PC-3 (cell line): ENCODE data around the gene MRPS34. TPM values are rescaled to one million over a fixed set of nuclear protein-coding genes. Genes with fewer than 3 reads are reported as not detected.

Source experiments
- ATAC-seq: fragments of 200-7000 bp; cut with Tn5 transposase; 2 replicates; pipeline ENCODE4 v1.9.1; 2020; ENCODE audit warnings: mild to moderate bottlenecking, moderate library complexity
- BruUV-seq: library from RNA; stranded (reverse); fragments of 400-500 nt; replicated peaks from 2 replicates; lab custom pipeline; 2021; lab: Mats Ljungman, UMichigan
- CTCF ChIA-PET: fragments of 300-600 bp; sonication (Branson Sonifier 250); formaldehyde crosslinking; loops from one replicate; lab custom pipeline; 2022; ENCODE audit warnings: antibody characterized with exemption; lab: Charles Lee
- POLR2A ChIA-PET: fragments of 300-600 bp; sonication (Branson Sonifier 250); formaldehyde crosslinking; loops from one replicate; lab custom pipeline; 2022; ENCODE audit warnings: antibody characterized with exemption; ENCODE audit not compliant: unreplicated experiment; lab: Charles Lee
- DNase-seq: peaks from one replicate; pipeline ENCODE4 v3.0.0-alpha.2; 2015
- H2AFZ ChIP-seq: fragments of 300-600 bp; sonication (generic); 2 replicates; pipeline ENCODE4 v1.6.0; 2016; ENCODE audit warnings: antibody characterized with exemption, low read length
- H3F3A ChIP-seq: fragments of 300-600 bp; sonication (generic); one replicate; pipeline ENCODE4 v1.6.0; 2017; ENCODE audit warnings: antibody characterized with exemption, low read length, control low read depth, mild to moderate bottlenecking; ENCODE audit not compliant: unreplicated experiment
- H3K27ac ChIP-seq: fragments of 300-600 bp; sonication (generic); 2 replicates; pipeline ENCODE4 v1.5.1; 2016; ENCODE audit warnings: mild to moderate bottlenecking, low read length
- H3K27me3 ChIP-seq: fragments of 300-600 bp; sonication (generic); 2 replicates; pipeline ENCODE4 v1.6.1; 2016; ENCODE audit warnings: low read length, mixed read lengths
- H3K36me3 ChIP-seq: fragments of 300-600 bp; sonication (generic); 2 replicates; pipeline ENCODE4 v1.6.1; 2016; ENCODE audit warnings: low read depth, mixed run types, low read length, mixed read lengths
- H3K4me1 ChIP-seq: fragments of 300-600 bp; sonication (generic); 2 replicates; pipeline ENCODE4 v1.5.1; 2016; ENCODE audit warnings: low read length; ENCODE audit not compliant: insufficient read depth
- H3K4me2 ChIP-seq: fragments of 300-600 bp; sonication (generic); 2 replicates; pipeline ENCODE4 v1.6.0; 2016; ENCODE audit warnings: low read length
- H3K4me3 ChIP-seq: fragments of 300-600 bp; sonication (generic); 2 replicates; pipeline ENCODE4 v1.5.1; 2016; ENCODE audit warnings: mild to moderate bottlenecking, low read length, mixed read lengths
- H3K79me2 ChIP-seq: fragments of 300-600 bp; sonication (generic); 2 replicates; pipeline ENCODE4 v1.6.1; 2017; ENCODE audit warnings: low read length, mixed read lengths
- H3K9ac ChIP-seq: fragments of 300-600 bp; sonication (generic); 2 replicates; pipeline ENCODE4 v1.6.0; 2016; ENCODE audit warnings: mild to moderate bottlenecking, low read length
- H3K9me2 ChIP-seq: fragments of 300-600 bp; sonication (generic); replicated peaks from 2 replicates; pipeline ENCODE4 v1.6.1; 2016; ENCODE audit warnings: mixed run types, low read length, mixed read lengths
- H3K9me3 ChIP-seq: fragments of 300-600 bp; sonication (generic); 2 replicates; pipeline ENCODE4 v1.6.1; 2016; ENCODE audit warnings: low read length, mixed read lengths
- H4K20me1 ChIP-seq: fragments of 300-600 bp; sonication (generic); 2 replicates; pipeline ENCODE4 v1.6.1; 2016; ENCODE audit warnings: low read length, mixed read lengths
- EZH2 ChIP-seq: fragments of 300-600 bp; sonication (generic); IDR thresholded peaks from one replicate; pipeline ENCODE4 v1.6.1; 2017; ENCODE audit warnings: antibody characterized with exemption, mild to moderate bottlenecking, low read length; ENCODE audit not compliant: unreplicated experiment
- EZH2phosphoT487 ChIP-seq: fragments of 300-600 bp; sonication (generic); IDR thresholded peaks from 2 replicates; pipeline ENCODE4 v1.6.1; 2018; ENCODE audit warnings: mild to moderate bottlenecking, antibody characterized with exemption, low read length, borderline replicate concordance
- intact Hi-C: fragments of 100-400 bp; cut with micrococcal nuclease; formaldehyde crosslinking; loops from 2 replicates; pipeline ENCODE4 v1.9.0; 2023
- total RNA-seq: library from RNA; depleted of rRNA; stranded (reverse); fragments of >200 nt; gene quantifications from 2 replicates; pipeline ENCODE4 v1.2.3, GENCODE V29; 2014
- TF ChIP-seq, protein P1 (sequence below): fragments of 300-600 bp; sonication (generic); conservative IDR thresholded peaks from 2 replicates; pipeline ENCODE4 v1.5.1; 2017; ENCODE audit warnings: antibody characterized with exemption, low read depth, mild to moderate bottlenecking, low read length

Gene MRPS34
- total RNA-seq, 1 experiment from 2014 or later, result 248 TPM

DNA sequence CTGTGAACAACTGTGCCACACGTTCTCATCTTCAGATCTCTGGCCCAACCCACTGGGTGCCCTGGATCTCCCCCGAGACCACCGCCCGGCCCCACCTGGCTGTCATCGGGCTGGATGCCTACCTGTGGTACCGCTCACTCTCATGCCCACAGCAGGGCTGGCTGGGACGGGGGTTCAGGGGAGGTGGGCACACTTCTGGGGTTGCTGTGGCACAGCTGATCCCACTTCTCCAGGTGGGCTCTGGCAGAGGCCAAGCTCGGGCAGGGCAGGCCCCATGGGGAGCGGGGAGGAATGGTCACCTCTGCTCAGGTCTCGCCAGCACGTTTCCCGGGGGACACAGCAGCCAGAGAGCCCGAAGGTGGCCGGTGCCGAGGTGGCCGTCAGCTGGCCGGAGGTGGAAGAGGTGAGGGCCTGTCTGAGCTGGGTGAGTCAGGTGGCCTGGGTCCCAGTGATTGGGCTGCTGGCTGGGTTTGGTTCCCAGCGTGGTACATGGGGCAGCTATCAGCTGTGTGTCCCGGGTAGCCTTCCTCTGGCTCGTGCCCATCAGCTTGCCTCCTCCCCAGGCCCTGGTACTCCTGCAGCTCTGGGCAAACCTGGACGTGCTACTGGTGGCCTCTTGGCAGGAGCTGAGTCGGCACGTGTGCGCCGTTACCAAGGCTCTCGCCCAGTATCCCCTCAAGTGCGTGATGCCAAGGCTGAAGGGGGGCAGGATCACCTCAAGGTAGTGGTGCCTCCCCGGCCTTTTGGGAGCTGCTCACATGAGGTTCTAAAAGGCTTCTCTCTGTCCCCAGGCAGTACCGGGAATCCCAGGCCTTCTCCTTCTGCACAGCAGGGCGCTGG lies 2.3 kb upstream of the MRPS34 start:
- peaks cover 3% of the 10 kb centered on the region; the same call in 1 of the 2 replicates for H4K20me1 ChIP-seq
- peaks cover 12% of the 10 kb centered on the region; the same call in 1 of the 2 replicates for H3K4me1 ChIP-seq
- H3K9me3 ChIP-seq, result no peaks in the 10 kb centered on the region
- no peaks in the 10 kb centered on the region for H3F3A ChIP-seq
- H3K4me3 ChIP-seq, result no peak overlapping the region
- ATAC-seq (no peak), DNase-seq (no peak)
- intact Hi-C loops, result no loop called here
- H3K27me3 ChIP-seq, result no peaks in the 10 kb centered on the region
- H3K79me2 ChIP-seq, result peaks cover 34% of the 10 kb centered on the region
- BruUV-seq, result no TSS peak
- no peak overlapping the region for H3K27ac ChIP-seq
- ChIA-PET POLR2A (interaction anchor here (1.2 kb wide), 1 partner anchor 7 kb away, joined by 7 read pairs; the partner anchor contains the start of genes NUBP2 and SPSB3), CTCF (no interaction called here)
- H2AFZ ChIP-seq, result no peak overlapping the region
- H3K9me2 ChIP-seq, result no peaks in the 10 kb centered on the region
- H3K36me3 ChIP-seq, result no peaks in the 10 kb centered on the region
- H3K4me2 ChIP-seq, result peak overlapping the region; percentile 100; the same call in 1 of the 2 replicates
- no peak overlapping the region for H3K9ac ChIP-seq
- TF ChIP-seq EZH2phosphoT487 (no peak), EZH2 (no peak)
- TF ChIP-seq, protein P1, sequence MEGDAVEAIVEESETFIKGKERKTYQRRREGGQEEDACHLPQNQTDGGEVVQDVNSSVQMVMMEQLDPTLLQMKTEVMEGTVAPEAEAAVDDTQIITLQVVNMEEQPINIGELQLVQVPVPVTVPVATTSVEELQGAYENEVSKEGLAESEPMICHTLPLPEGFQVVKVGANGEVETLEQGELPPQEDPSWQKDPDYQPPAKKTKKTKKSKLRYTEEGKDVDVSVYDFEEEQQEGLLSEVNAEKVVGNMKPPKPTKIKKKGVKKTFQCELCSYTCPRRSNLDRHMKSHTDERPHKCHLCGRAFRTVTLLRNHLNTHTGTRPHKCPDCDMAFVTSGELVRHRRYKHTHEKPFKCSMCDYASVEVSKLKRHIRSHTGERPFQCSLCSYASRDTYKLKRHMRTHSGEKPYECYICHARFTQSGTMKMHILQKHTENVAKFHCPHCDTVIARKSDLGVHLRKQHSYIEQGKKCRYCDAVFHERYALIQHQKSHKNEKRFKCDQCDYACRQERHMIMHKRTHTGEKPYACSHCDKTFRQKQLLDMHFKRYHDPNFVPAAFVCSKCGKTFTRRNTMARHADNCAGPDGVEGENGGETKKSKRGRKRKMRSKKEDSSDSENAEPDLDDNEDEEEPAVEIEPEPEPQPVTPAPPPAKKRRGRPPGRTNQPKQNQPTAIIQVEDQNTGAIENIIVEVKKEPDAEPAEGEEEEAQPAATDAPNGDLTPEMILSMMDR, result no peak

DNA sequence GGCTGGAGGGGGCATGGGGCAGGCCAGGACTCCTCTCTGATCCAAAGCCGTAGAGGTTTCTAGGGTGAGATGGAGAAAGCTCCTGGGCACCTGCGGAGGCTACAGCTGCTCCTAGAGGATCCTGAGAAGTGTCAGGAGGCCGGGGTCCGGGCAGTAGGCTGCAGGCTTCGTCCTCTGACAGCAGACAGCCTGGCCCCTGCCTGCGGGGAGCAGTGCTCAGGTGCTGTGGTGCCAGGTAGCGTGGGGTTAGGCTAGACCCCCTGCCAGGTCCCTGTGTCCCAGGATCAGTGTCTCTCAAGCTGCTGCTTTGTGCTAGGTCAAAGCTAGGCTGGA lies 1.5 kb upstream of the MRPS34 start:
- intact Hi-C loops, result loop anchor here (5.0 kb wide), 1 partner anchor 97 kb away; the partner anchor contains the start of gene JPT2
- Histone ChIP-seq H3K4me1 (peaks cover 12% of the 10 kb centered on the region; the same call in 1 of the 2 replicates), H3K4me3 (peak overlapping the region; percentile 86), H3K9me2 (no peaks in the 10 kb centered on the region), H3K36me3 (no peaks in the 10 kb centered on the region), H3K79me2 (peaks cover 34% of the 10 kb centered on the region), H2AFZ (no peak overlapping the region), H3K27me3 (no peaks in the 10 kb centered on the region), H3K27ac (no peak overlapping the region), H3F3A (no peaks in the 10 kb centered on the region), H3K9me3 (no peaks in the 10 kb centered on the region), H3K4me2 (peak overlapping the region; percentile 100), H4K20me1 (peaks cover 3% of the 10 kb centered on the region; the same call in 1 of the 2 replicates), H3K9ac (peak overlapping the region; percentile 93)
- POLR2A ChIA-PET, result interaction anchor here (1.2 kb wide), 1 partner anchor 8 kb away, joined by 7 read pairs; the partner anchor contains the start of genes NUBP2 and SPSB3
- TF ChIP-seq, protein P1, result no peak
- TF ChIP-seq EZH2phosphoT487, result no peak
- no peak for TF ChIP-seq EZH2
- CTCF ChIA-PET, result no interaction called here
- no TSS peak for BruUV-seq
- ATAC-seq (no peak), DNase-seq (no peak)
